H1 (cell line): ENCODE measurements around the gene ARCN1. TPM values are rescaled to one million over a fixed set of nuclear protein-coding genes. Genes with fewer than 3 reads are reported as not detected.

Source experiments
- CTCF ChIA-PET: fragments of 300-600 bp; sonication (Branson Sonifier 250); formaldehyde crosslinking; loops from one replicate; lab custom pipeline; 2021; ENCODE audit not compliant: partially characterized antibody; lab: Charles Lee
- POLR2A ChIA-PET: fragments of 300-600 bp; sonication (Branson Sonifier 250); formaldehyde crosslinking; loops from one replicate; lab custom pipeline; 2021; ENCODE audit warnings: inconsistent platforms; ENCODE audit not compliant: partially characterized antibody; lab: Charles Lee
- DNase-seq, 2 experiments: peaks; one replicate each; pipeline versions ENCODE4 v3.0.0 to v3.0.0-alpha.2; 2010 to 2022; ENCODE audit warnings: low spot score in 2 of 2, low read depth in 1 of 2, mixed read lengths in 1 of 2
- FAIRE-seq: peaks from 2 replicates; lab custom pipeline; 2011; peaks lifted over from hg19 to GRCh38; lab: Jason Lieb, UNC
- H2AFZ ChIP-seq: 2 replicates; pipeline ENCODE4 v1.8.1; 2012; ENCODE audit warnings: low read length, inconsistent platforms
- H2AK5ac ChIP-seq: 2 replicates; pipeline ENCODE4 v1.6.1; 2013; ENCODE audit warnings: low read depth, low read length
- H2BK120ac ChIP-seq: replicated peaks from 2 replicates; pipeline ENCODE3; 2013; ENCODE audit warnings: low read depth, low read length, inconsistent platforms
- H2BK12ac ChIP-seq: 2 replicates; pipeline ENCODE4 v1.6.1; 2013; ENCODE audit warnings: low read depth, low read length
- H2BK15ac ChIP-seq: 2 replicates; pipeline ENCODE4 v1.6.1; 2013; ENCODE audit warnings: low read length
- H2BK20ac ChIP-seq: 2 replicates; pipeline ENCODE4 v1.6.1; 2013; ENCODE audit warnings: low read length
- H2BK5ac ChIP-seq: 2 replicates; pipeline ENCODE4 v1.6.1; 2013; ENCODE audit warnings: low read depth, low read length
- H3K14ac ChIP-seq: 2 replicates; pipeline ENCODE4 v1.6.1; 2013; ENCODE audit warnings: inconsistent platforms; ENCODE audit not compliant: insufficient read length
- H3K18ac ChIP-seq: 2 replicates; pipeline ENCODE4 v1.6.1; 2013; ENCODE audit warnings: low read length; ENCODE audit errors: extremely low read depth
- H3K23ac ChIP-seq: 2 replicates; pipeline ENCODE4 v1.6.1; 2013; ENCODE audit warnings: inconsistent platforms; ENCODE audit not compliant: insufficient read length
- H3K23me2 ChIP-seq: 2 replicates; pipeline ENCODE4 v1.6.1; 2013; ENCODE audit warnings: low read depth, low read length
- H3K27ac ChIP-seq: 2 replicates; pipeline ENCODE4 v1.6.1; 2011; ENCODE audit warnings: low read depth, low read length, inconsistent platforms
- H3K27me3 ChIP-seq, 4 experiments: replicated peaks in 1 of 4; 1 replicate in 1 of 4; 2 replicates in 3 of 4; pipeline versions ENCODE4 v1.6.1 to v1.8.1; 2011 to 2013; ENCODE audit warnings: low read length in 3 of 4, mild to moderate bottlenecking in 3 of 4, inconsistent platforms in 2 of 4, mixed read lengths in 2 of 4, moderate library complexity in 1 of 4; ENCODE audit not compliant: control insufficient read depth in 3 of 4, insufficient read depth in 3 of 4; ENCODE audit errors: extremely low read depth in 1 of 4
- H3K36me3 ChIP-seq, 4 experiments: 2 replicates each; pipeline versions ENCODE4 v1.6.1 to v1.8.1; 2011 to 2013; ENCODE audit warnings: mild to moderate bottlenecking in 4 of 4, low read length in 3 of 4, moderate library complexity in 2 of 4, control low read depth in 1 of 4, inconsistent platforms in 1 of 4; ENCODE audit not compliant: insufficient read depth in 4 of 4, control insufficient read depth in 2 of 4
- H3K4ac ChIP-seq: replicated peaks from 2 replicates; pipeline ENCODE3; 2013; ENCODE audit warnings: low read length, low read depth, mixed read lengths, inconsistent platforms; ENCODE audit not compliant: insufficient read length
- H3K4me1 ChIP-seq, 4 experiments: replicated peaks in 1 of 4; 1 replicate in 1 of 4; 2 replicates in 3 of 4; pipeline versions ENCODE4 v1.6.1 to v1.8.1; 2011 to 2013; ENCODE audit warnings: low read length in 3 of 4, inconsistent platforms in 2 of 4, mixed read lengths in 1 of 4; ENCODE audit not compliant: insufficient read depth in 4 of 4, control insufficient read depth in 3 of 4
- H3K4me2 ChIP-seq, 2 experiments: 2 replicates each; pipeline versions ENCODE4 v1.6.1 to v1.8.1; 2011 to 2013; ENCODE audit warnings: low read depth in 2 of 2, low read length in 2 of 2, control low read depth in 1 of 2, inconsistent platforms in 1 of 2, mild to moderate bottlenecking in 1 of 2; ENCODE audit not compliant: insufficient read depth in 1 of 2
- H3K4me3 ChIP-seq, 4 experiments: fragments of 200-600, 300-600 bp in 1 of 4; sonication (generic), shearing (Covaris generic), sonication (Bioruptor Twin) in 1 of 4; 2 replicates each; pipeline versions ENCODE4 v1.5.1 to v1.8.1; 2011 to 2016; ENCODE audit warnings: low read length in 4 of 4, low read depth in 3 of 4, control low read depth in 2 of 4, inconsistent platforms in 2 of 4, mild to moderate bottlenecking in 2 of 4, mixed read lengths in 1 of 4, moderate library complexity in 1 of 4; ENCODE audit not compliant: insufficient read depth in 2 of 4; ENCODE audit errors: extremely low read depth in 1 of 4
- H3K56ac ChIP-seq: replicated peaks from 2 replicates; pipeline ENCODE3; 2013; ENCODE audit warnings: low read depth, mild to moderate bottlenecking, mixed read lengths, low read length, inconsistent platforms; ENCODE audit not compliant: insufficient read length
- H3K79me1 ChIP-seq: 2 replicates; pipeline ENCODE4 v1.6.1; 2013; ENCODE audit warnings: low read depth, low read length, control low read depth
- H3K79me2 ChIP-seq, 2 experiments: 2 replicates each; pipeline versions ENCODE4 v1.6.1 to v1.8.1; 2012 to 2013; ENCODE audit warnings: low read length in 2 of 2, mild to moderate bottlenecking in 2 of 2, inconsistent platforms in 1 of 2; ENCODE audit not compliant: insufficient read depth in 2 of 2, control insufficient read depth in 1 of 2
- H3K9ac ChIP-seq, 4 experiments: replicated peaks in 1 of 4; 1 replicate in 1 of 4; 2 replicates in 3 of 4; pipeline versions ENCODE4 v1.6.1 to v1.8.1; 2011 to 2013; ENCODE audit warnings: low read depth in 3 of 4, low read length in 3 of 4, control low read depth in 2 of 4, mild to moderate bottlenecking in 2 of 4, moderate library complexity in 2 of 4, inconsistent platforms in 1 of 4; ENCODE audit errors: extremely low read depth in 1 of 4
- H3K9me3 ChIP-seq, 2 experiments: 2 replicates each; pipeline versions ENCODE4 v1.6.1 to v1.8.1; 2012 to 2013; ENCODE audit warnings: mild to moderate bottlenecking in 2 of 2, moderate library complexity in 2 of 2, control low read depth in 1 of 2, inconsistent platforms in 1 of 2, low read depth in 1 of 2, low read length in 1 of 2, mixed read lengths in 1 of 2; ENCODE audit not compliant: insufficient read depth in 2 of 2
- H4K20me1 ChIP-seq, 2 experiments: replicated peaks in 1 of 2; 2 replicates each; pipeline versions ENCODE3 to v1.8.1; 2011 to 2013; ENCODE audit warnings: inconsistent platforms in 2 of 2, low read length in 2 of 2, mild to moderate bottlenecking in 1 of 2; ENCODE audit not compliant: insufficient read depth in 2 of 2, control insufficient read depth in 1 of 2
- H4K5ac ChIP-seq: 2 replicates; pipeline ENCODE4 v1.6.1; 2013; ENCODE audit warnings: low read length, low read depth, mixed read lengths, inconsistent platforms; ENCODE audit not compliant: insufficient read length
- H4K8ac ChIP-seq: 2 replicates; pipeline ENCODE4 v1.8.0; 2013; ENCODE audit warnings: mild to moderate bottlenecking, moderate library complexity, low read length, inconsistent platforms; ENCODE audit not compliant: insufficient read depth; ENCODE audit errors: extremely low read depth
- H4K91ac ChIP-seq: replicated peaks from 2 replicates; pipeline ENCODE3; 2013; ENCODE audit warnings: low read length, mixed read lengths, inconsistent platforms; ENCODE audit not compliant: insufficient read length
- ASH2L ChIP-seq: fragments of 200-600, 300-600 bp; sonication (generic); IDR thresholded peaks from one replicate; pipeline ENCODE4 v1.7.1; 2017; ENCODE audit warnings: low read length
- CHD2 ChIP-seq: IDR thresholded peaks from 2 replicates; pipeline ENCODE4 v1.6.1; 2012; ENCODE audit warnings: low read length, improper control_type of control experiment
- EP300 ChIP-seq, 2 experiments: IDR thresholded peaks; 1 replicate in 1 of 2; 2 replicates in 1 of 2; pipeline ENCODE4 v1.6.1; 2011 to 2012; ENCODE audit warnings: low read depth in 2 of 2, low read length in 2 of 2, mild to moderate bottlenecking in 2 of 2, borderline replicate concordance in 1 of 2, inconsistent platforms in 1 of 2, moderate library complexity in 1 of 2
- KDM4A ChIP-seq: IDR thresholded peaks from one replicate; pipeline ENCODE4 v1.7.1; 2012; ENCODE audit warnings: low read depth, mild to moderate bottlenecking, moderate library complexity, low read length, inconsistent platforms; ENCODE audit not compliant: severe bottlenecking
- RAD21 ChIP-seq, 2 experiments: IDR thresholded peaks in 1 of 2; conservative IDR thresholded peaks in 1 of 2; 2 replicates each; pipeline ENCODE4 v1.6.1; 2011; ENCODE audit warnings: low read depth in 2 of 2, low read length in 2 of 2, improper control_type of control experiment in 1 of 2, inconsistent platforms in 1 of 2, mild to moderate bottlenecking in 1 of 2, moderate library complexity in 1 of 2
- TAF7 ChIP-seq: optimal IDR thresholded peaks from 2 replicates; pipeline ENCODE3; 2011; ENCODE audit warnings: low read depth, mild to moderate bottlenecking, inconsistent platforms, low read length, moderate library complexity, borderline replicate concordance
- TBP ChIP-seq: IDR thresholded peaks from 2 replicates; pipeline ENCODE4 v1.6.1; 2011; ENCODE audit warnings: low read depth, low read length, improper control_type of control experiment
- TCF12 ChIP-seq: IDR thresholded peaks from 2 replicates; pipeline ENCODE4 v1.6.1; 2011; ENCODE audit warnings: low read depth, mild to moderate bottlenecking, low read length
- WGBS, 2 experiments: shearing (Covaris generic) in 1 of 2; methylation state at CpG; one replicate each; pipeline versions ENCODE4 v1.1.6 to v1.1.7; 2013 to 2015; ENCODE audit warnings: low lambda C conversion rate in 2 of 2, mixed read lengths in 2 of 2, inconsistent platforms in 1 of 2, low coverage in 1 of 2, missing lambda C conversion rate in 1 of 2; ENCODE audit not compliant: insufficient replicate concordance in 2 of 2, insufficient coverage in 1 of 2, insufficient read length in 1 of 2; ENCODE audit errors: extremely low coverage in 1 of 2, missing lambda C conversion rate in 1 of 2; 5-methylcytosine and 5-hydroxymethylcytosine counted together
- polyA plus RNA-seq, 7 experiments: library from polyadenylated mRNA; depleted of rRNA in 3 of 7; stranded (reverse) in 5 of 7; unstranded in 2 of 7; fragments of >200 nt in 5 of 7; fragments of 200-250 nt in 2 of 7; gene quantifications; 1 replicate in 5 of 7; 2 replicates in 1 of 7; 4 replicates in 1 of 7; pipeline versions ENCODE4 v1.2.1 to v1.2.3, GENCODE V29; 2011 to 2013; ENCODE audit warnings: missing spikeins in 2 of 7, mixed read lengths in 2 of 7
- total RNA-seq: library from RNA; stranded (reverse); fragmentation: NEBNext Ultra II Directional; extraction: Animal tissue kit (Norgen Biotek cat#: 25700); gene quantifications from 2 replicates; pipeline ENCODE4 v1.2.1, GENCODE V29; 2021
- TF ChIP-seq, protein P1 (sequence below): IDR thresholded peaks from 2 replicates; pipeline ENCODE4 v1.6.1; 2012; ENCODE audit warnings: inconsistent platforms

The ARCN1 gene
- total and polyA plus RNA-seq, 2 of the 8 experiments (the other 6 are each of a cell fraction or from before 2014, with no cell fraction given) = 132 to 146 TPM

DNA sequence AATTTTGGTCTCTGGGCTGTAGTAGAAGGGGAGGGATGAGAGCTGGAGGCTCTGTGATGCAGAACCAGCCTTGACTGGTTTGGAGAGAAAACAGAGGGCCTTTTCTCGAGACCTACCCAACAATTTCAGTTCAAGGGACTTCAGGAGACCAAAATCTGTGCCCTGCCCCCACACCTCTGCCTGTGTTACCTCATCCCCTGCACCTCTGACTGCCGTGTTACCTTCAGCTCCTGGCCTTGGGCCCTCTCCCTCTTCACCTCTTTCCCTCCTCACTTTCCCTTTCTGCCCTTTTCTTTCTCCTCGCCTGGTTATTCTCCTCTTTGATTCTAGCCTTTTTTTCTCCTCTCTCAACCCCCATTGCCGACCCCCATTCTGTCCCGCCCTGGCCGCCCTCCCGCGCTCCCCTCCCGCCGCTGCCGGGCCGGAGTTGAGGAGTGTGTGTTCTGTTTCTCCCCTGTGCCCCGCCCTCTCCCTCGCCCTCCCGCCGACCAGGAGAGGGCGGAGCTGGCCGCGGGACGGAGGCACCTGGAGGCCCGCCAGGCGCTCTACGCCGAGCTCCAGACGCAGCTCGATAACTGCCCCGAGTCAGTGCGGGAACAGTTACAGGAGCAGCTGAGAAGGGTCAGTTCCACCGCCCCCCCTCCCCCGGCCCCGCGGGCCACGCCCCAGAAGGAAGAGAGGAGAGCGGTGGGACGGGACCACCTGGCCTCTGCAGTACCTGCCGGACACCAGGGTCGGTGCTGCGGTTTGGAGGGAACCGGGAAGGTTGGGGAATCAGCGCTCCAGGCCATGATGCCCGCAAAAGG lies 62.4 kb downstream of the ARCN1 start:
- peak overlapping the region; percentile 92 for H2BK5ac ChIP-seq
- no peak overlapping the region for H2BK120ac ChIP-seq
- H3K23me2 ChIP-seq = peaks cover 9% of the 10 kb centered on the region; the same call in 1 of the 2 replicates
- peak overlapping the region; percentile 24 for H3K56ac ChIP-seq
- peak overlapping the region; percentile 97 for H3K18ac ChIP-seq
- H2BK15ac ChIP-seq = no peak overlapping the region
- peaks cover 16 to 23% (median 19%) of the 10 kb centered on the region in 4 experiments for H3K4me1 ChIP-seq
- WGBS, 2 experiments = 4% methylated on average over 22 of the region's 41 CpGs; no CpG with 5 or more reads in 1 of the 2 experiments
- no peaks in the 10 kb centered on the region for H3K27me3 ChIP-seq
- no peak overlapping the region for H3K23ac ChIP-seq
- peak overlapping the region in 3 of 4 experiments; percentile 63 to 79 (median 77); a peak in 6 of 7 replicates for H3K9ac ChIP-seq
- peaks cover 2 to 42% (median 13%) of the 10 kb centered on the region in 4 experiments; a peak in 6 of 8 replicates for H3K36me3 ChIP-seq
- peaks cover 2 to 15% of the 10 kb centered on the region in 2 experiments for H4K20me1 ChIP-seq
- H3K79me2 ChIP-seq = no peaks in the 10 kb centered on the region
- peak; percentile 80 to 89 for DNase-seq
- 0 out of 2 replicates have a peak overlapping the region, but pooled peaks have one; percentile 12 for H2AFZ ChIP-seq
- H4K91ac ChIP-seq = peak overlapping the region; percentile 87
- peak overlapping the region; percentile 97 for H2BK12ac ChIP-seq
- H3K4ac ChIP-seq = no peak overlapping the region
- peak overlapping the region; percentile 79 for H4K5ac ChIP-seq
- no peak overlapping the region; the same call in 1 of the 2 replicates for H2BK20ac ChIP-seq
- POLR2A ChIA-PET = interaction anchor here (0.5 to 25.8 kb wide), 15 partner anchors 11 to 327 kb away, joined by 3 to 574 read pairs (median 3); partner anchors contain the start of genes ARCN1 and PHLDB1
- peak; percentile 13 for FAIRE-seq
- no peak overlapping the region for H3K14ac ChIP-seq
- CTCF ChIA-PET = interaction anchor here (0.8 to 19.1 kb wide), 13 partner anchors 8 to 200 kb away, joined by 3 to 435 read pairs (median 8); partner anchors contain the start of gene PHLDB1
- H2AK5ac ChIP-seq = no peak overlapping the region
- peak overlapping the region; percentile 88; the same call in 1 of the 2 replicates for H4K8ac ChIP-seq
- H3K4me3 ChIP-seq = peak overlapping the region; percentile 36 to 72 (median 62)
- H3K4me2 ChIP-seq = peak overlapping the region; percentile 80 to 99
- peak overlapping the region; percentile 89 for H3K27ac ChIP-seq
- no peaks in the 10 kb centered on the region for H3K9me3 ChIP-seq
- H3K79me1 ChIP-seq = peaks cover 3% of the 10 kb centered on the region
- TF ChIP-seq ASH2L (peak; percentile 98), EP300 (IDR thresholded peaks at IDR 0.05; ENCODE audit: borderline replicate concordance in 1 of 2, low read depth in 2 of 2, low read length in 2 of 2) (no peak), TCF12 (no peak; the same call in 1 of the 2 replicates), TBP (peak; percentile 39; the same call in 1 of the 2 replicates), KDM4A (no peak), CHD2 (no peak; the same call in 1 of the 2 replicates), RAD21 (IDR thresholded peaks at IDR 0.05 in 1 of 2, conservative IDR thresholded peaks at IDR 0.05 in 1 of 2; ENCODE audit: low read depth in 2 of 2, low read length in 2 of 2) (0 out of 4 replicates have a peak, but pooled peaks of 1 of the 2 experiments have one; percentile 8), TAF7 (peak; percentile 57)
- TF ChIP-seq, protein P1, sequence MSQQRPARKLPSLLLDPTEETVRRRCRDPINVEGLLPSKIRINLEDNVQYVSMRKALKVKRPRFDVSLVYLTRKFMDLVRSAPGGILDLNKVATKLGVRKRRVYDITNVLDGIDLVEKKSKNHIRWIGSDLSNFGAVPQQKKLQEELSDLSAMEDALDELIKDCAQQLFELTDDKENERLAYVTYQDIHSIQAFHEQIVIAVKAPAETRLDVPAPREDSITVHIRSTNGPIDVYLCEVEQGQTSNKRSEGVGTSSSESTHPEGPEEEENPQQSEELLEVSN = peak; percentile 68
